GM19099 (cell line): ENCODE measurements around the gene ALPP.

Experiments used
- POLR2A ChIP-seq: IDR thresholded peaks from 3 replicates; pipeline ENCODE4 v1.6.1; 2011; ENCODE audit warnings: low read depth; ENCODE audit not compliant: insufficient read length; ENCODE audit errors: extremely low read depth

The ALPP gene

GRCh38 chr2:232398293-232399034 is 19.9 kb downstream of the ALPP start:
- no peak for TF ChIP-seq POLR2A

GRCh38 chr2:232400256-232401015 is 21.9 kb downstream of the ALPP start:
- no peak for TF ChIP-seq POLR2A

GRCh38 chr2:232402518-232402917 is 24.0 kb downstream of the ALPP start:
- no peak for TF ChIP-seq POLR2A

GRCh38 chr2:232405943-232406510 is 27.5 kb downstream of the ALPP start:
- no peak for TF ChIP-seq POLR2A

GRCh38 chr2:232406556-232407310 is 28.2 kb downstream of the ALPP start, which contains the start of gene ALPG:
TSS of gene ALPG (plus strand) at chr2:232406844. CDS start at chr2:232406895, 51 bp downstream.
- no peak for TF ChIP-seq POLR2A

- no peak for TF ChIP-seq POLR2A
Measured at GRCh38 chr2:232410238-232410900, 31.8 kb downstream of the ALPP start.

- no peak for TF ChIP-seq POLR2A
Measured at GRCh38 chr2:232411901-232412629, 33.5 kb downstream of the ALPP start.

- no peak for TF ChIP-seq POLR2A
Measured at GRCh38 chr2:232412986-232413385, 34.4 kb downstream of the ALPP start.

- TF ChIP-seq POLR2A, result no peak
Measured at GRCh38 chr2:232415138-232415690, 36.7 kb downstream of the ALPP start.

- no peak for TF ChIP-seq POLR2A
Measured at GRCh38 chr2:232415736-232416520, 37.4 kb downstream of the ALPP start.

GRCh38 chr2:232416521-232417470 is 38.2 kb downstream of the ALPP start:
- no peak for TF ChIP-seq POLR2A

- no peak for TF ChIP-seq POLR2A
Measured at GRCh38 chr2:232417489-232417888, 38.9 kb downstream of the ALPP start.
